HG02798 (cell line): ENCODE results near the gene DELE1.
"Not testable (repeated sequence)": the region's sequence is repeated elsewhere in the genome, so short reads cannot be mapped to it uniquely, and the experiment has no call there.

ENCODE experiments used
- ATAC-seq: cut with Tn5 transposase; IDR thresholded peaks from one replicate; pipeline ENCODE4 v1.9.1; 2021; ENCODE audit warnings: mild to moderate bottlenecking; ENCODE audit not compliant: unreplicated experiment, poor library complexity

Gene DELE1

DNA sequence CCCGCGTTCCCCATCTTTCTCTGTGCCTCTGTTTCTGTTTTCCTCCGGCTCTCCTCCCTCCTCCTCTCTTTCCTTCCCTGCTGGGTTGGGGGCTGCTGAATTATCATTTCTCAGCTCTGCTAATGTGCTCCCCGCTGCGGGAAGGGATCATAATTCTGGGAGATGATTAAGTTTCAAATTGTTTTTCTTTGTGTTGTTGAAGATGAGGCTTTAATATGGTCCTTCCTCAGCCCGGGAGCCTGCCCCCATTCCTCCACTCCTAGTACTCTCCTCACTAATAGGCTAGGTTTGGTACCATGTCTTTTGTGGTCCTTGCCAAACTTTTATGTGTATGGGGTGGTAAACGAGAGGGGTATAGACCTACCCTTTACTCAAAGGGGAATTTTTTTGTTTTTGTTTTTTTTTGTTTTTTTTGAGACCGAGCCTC is 39.8 kb upstream of the DELE1 start:
- no peak for ATAC-seq

DNA sequence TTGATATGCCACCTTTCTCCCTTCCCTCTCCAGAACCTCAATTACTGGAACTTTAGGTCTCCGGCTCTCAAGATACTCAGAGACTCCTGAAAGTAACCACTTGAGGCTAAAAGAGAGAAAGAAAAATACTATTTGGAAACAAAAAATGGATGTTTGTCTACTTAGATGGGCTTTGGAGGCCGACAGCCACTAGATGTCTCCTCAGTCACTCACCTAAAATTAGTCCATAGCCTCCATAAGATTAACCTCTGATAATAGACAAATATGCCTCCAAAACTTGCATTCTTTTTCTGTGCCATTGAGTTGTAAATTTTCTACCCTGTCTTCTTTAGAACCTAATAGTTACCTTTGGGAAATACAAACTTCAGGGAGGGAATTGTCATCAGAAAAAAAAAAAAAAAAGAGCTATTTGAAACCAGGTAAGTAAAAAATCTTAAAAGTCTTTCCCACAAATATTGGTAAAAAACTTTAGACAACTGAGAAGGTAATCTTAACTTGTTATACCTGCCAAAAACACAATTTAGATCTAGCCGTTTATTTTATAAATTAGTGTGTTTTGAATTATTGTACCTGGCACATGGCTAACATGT is 34.3 kb upstream of the DELE1 start:
- no peak for ATAC-seq

DNA sequence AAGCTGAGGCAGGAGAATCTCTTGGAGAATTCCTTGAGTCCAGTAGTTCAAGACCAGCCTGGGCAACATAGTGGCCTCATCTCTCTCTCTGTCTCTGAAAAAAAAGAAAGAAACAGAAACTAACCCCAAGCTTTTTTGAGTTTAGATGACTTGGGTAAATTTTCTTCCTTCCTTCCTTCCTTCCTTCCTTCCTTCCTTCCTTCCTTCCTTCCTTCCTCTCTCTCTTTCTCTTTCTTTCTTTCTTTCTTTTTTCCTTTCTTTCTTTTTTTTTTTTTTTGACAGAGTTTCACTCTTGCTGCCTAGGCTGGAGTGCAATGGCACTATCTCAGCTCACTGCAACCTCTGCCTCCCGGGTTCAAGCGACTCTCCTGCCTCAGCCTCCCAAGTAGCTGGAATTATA is 33.2 kb upstream of the DELE1 start:
- not testable (repeated sequence) for ATAC-seq

DNA sequence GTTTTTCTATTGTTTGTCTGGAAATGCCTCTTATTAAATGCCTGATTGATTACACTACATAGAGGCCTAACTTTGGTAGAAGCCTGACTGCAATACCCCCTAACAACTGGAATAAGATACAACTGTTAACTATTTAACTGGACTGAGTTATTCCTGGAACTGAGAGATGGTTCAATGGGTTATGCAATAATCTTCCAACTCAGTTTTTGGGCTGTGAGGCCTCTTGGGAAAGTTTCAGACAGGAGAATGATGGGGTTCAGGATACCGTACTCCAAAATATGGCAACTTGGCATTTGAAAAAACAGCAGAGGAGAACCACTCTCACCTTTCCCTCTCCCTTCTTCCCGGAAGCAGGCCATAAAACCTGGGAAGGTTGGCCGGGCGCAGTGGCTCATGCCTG is 26.2 kb upstream of the DELE1 start:
- no peak for ATAC-seq

DNA sequence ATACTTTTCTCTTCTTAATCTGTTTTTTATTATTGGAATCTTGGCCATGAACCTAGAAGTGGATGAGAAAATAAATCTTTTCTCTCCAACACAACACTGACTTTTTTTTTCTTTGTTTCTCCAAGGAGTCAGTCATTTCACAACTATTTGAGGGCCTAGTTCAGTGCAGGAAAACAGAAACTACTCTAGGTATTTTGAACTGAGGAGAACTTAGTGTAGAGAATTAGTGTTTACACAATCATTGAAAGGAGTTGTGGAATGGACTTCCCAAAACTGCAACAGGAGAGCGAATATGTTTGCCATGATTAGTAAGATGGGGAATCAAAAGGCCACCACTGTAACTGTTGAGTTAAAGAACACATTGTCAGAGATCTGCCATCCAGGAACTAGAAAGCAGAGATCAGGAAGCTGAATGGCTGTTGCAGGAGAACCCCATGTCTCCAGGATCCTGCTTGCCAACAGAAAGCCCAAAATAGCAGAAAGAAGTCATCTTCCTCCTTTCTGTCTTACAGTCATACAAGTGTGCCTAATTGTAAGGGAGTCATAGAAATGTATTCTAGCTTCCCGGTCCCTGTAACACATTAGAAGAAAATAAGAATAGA is 25.1 kb upstream of the DELE1 start:
- ATAC-seq, result no peak

DNA sequence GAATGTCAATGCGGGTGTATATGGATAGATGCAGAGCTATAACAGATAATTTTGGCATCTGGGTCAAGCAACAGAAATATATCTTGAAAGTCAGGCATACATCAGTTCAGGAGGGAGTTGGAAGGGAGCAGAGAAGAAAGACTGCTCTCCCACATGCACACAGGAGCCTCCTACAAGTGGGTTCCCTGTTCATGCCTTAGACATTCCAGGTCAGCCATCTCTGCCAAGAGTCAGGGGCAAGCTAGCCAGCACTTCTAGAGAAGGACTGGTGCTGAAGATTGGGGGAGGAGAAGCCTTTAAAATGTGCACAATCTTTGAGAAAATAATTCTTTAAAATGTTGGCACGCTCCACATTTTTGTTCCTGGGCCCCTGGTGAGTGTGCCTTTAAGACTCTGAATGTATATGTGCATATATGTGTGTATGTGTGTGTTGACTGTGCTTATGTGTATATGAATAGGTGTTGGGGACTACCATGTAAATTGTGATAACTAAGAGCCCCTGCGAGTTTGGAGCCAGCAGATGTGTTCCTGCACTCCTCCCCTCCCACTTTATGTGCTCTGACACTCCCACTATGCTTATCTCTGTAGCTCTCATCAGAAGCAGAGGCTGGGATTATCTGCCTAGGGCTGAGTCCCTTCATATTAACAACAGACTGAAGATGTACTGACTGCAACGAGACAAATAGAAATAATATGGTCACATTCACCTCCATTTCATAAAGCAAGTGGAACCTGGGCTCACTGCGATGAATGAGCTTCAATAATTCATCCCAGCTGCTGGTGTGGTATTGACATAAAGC is 21.5 kb upstream of the DELE1 start:
- ATAC-seq, result no peak

DNA sequence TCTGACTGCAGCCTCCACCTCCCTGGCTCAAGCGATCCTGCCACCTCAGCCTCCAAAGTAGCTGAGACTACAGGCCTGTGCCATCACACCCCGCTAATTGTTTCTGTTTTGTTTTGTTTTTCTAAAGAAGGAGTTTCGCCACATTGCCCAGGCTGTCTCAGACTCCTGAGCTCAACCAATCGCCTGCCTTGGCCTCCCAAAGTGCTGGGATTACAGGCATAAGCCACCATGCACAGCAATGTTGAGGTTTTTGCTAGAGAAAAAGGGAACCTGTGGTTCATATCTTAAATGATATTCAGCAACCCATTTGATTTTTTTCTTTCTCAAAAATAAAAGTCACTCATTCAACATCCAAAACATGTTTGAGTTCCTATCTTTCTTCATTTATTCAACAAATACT is 20.4 kb upstream of the DELE1 start:
- ATAC-seq, result no peak

DNA sequence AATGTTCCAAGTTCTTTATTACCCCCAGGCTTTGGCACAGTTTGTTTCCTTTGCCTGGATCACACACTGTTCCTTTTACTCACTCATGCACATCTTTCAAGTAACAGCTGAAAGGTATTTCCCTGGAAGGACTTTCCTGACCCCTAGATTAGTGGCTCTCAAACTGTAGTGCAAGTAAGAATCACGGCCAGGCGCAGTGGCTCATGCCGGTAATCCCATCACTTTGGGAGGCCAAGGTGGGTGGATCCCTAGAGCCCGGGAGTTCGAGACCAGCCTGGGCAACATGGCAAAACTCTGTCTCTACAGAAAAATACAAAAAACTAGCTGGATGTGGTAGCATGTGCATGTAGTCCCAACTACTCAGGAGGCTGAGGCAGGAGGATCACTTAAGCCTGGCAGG is 19.1 kb upstream of the DELE1 start:
- no peak for ATAC-seq

DNA sequence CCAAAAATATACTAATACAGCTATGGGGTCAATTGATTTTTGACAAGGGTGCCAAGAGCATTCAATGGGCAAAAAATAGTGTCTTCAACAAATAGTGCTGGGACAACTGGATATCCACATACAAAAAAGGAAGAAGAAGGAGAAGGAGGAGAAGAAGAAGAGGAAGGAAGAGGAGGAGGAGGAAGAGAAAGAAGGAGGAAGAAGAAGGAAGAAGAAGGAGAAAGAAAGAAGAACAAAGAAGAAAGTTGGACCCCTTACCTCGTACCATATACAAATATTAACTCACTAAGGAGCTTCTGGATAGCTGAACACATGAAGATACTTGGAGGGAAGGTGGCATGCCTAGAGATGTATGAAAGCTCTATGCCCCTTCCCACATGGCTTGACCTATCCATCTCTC is 17.2 kb upstream of the DELE1 start:
- no peak for ATAC-seq

DNA sequence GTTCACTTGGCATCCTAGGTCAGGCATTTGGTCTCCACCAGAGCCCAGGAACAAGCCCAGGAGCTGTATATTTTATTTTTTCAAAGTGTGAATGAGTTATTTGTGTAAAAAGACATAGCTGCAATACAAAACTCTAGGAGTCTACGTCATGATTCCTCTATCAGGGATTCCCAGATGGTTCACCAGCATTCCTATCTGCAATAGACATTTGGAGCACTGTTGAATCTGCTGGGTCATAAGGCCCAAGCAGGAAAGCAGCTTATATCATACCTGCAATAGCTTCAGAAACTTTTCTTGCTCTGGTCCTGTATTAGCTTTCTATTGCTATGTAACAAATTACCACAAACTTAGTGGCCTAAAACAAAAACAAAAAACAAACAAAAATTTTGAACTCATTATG is 16.7 kb upstream of the DELE1 start:
- ATAC-seq, result no peak

DNA sequence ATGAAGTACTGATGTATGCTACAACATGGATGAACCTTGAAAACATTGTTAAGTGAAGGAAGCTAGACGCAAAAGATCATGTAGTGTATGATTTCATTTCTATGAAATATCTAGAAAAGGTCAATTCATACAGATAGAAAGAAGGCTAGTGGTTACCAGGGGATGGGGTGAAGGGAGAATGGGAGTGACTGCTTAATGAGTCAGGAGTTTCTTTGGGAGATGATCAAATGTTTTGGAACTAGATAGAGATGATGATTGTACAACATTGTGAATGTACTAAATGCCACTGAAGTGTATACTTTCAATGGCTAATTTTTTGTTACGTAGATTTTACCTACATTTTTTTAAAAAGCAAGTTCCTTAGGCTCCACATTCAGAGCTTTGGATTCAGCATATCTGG is 14.9 kb upstream of the DELE1 start:
- ATAC-seq, result no peak

DNA sequence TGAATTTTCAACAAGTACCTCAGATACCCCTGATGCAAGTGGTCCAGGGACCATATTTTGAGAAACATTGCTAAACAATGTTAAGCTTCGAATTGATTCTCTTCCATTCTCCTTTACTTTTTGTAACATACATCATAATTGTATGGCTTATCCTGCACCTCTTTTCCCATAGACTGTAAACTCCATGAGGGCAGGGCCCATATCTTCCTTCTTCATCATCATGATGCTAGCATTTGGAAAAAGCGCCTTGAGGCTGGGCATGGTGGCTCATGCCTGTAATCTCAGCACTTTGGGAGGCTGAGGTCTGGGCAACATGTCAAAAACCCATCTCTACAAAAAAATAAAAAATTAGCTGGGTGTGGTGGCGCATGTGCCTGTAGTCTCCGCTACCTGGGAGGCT is 14.5 kb upstream of the DELE1 start:
- ATAC-seq, result no peak

DNA sequence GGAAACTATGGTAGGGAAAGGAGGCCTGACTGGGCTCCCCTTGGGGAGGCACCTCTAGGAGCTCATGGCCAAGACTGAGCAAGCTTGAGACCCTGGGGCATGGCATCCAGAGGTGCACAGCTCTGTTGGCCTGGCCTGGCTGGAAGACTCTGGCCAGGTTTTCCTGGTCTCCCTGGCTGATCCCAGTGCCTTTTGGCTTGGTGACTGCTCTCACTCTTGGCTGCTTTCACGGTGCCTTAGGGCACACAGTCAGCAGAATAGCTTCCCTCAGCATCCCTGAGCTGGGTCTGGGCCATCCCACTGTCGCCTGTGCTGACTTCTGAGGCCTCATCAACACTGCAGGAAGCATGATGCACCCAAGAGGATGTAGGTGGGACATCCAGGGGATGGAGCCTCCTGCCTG is 13.4 kb upstream of the DELE1 start:
- ATAC-seq, result no peak

DNA sequence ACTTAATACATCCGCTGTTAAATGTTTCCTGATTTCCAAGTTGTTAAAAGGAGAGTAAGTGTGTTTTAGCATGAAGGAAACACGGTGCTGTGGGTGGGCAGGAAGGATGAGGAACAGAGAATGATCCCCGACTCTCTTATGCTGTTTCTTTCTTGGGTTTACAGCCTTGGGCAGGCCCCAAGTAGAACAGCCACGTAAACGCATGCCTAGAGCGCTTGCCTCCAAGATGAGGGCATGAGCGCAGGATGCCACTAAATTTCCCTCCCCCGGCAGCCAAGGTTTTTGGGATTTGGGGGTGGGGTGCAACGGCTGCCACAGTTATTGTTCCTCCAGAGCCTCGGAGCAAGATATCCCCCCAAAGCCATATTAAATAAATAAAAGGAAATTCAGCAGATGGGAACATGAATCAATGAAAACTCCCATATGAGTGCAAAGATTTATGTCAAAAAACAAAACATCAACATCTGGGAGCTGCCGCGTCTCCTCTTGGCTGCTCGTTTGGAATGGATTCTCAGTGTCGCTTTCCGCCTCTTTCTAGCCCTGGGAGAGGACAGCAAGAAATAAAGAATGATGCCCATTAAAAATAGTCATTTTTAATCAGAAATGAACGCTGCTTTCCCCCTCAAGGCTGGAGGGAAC is 10.0 kb upstream of the DELE1 start:
- ATAC-seq, result no peak

DNA sequence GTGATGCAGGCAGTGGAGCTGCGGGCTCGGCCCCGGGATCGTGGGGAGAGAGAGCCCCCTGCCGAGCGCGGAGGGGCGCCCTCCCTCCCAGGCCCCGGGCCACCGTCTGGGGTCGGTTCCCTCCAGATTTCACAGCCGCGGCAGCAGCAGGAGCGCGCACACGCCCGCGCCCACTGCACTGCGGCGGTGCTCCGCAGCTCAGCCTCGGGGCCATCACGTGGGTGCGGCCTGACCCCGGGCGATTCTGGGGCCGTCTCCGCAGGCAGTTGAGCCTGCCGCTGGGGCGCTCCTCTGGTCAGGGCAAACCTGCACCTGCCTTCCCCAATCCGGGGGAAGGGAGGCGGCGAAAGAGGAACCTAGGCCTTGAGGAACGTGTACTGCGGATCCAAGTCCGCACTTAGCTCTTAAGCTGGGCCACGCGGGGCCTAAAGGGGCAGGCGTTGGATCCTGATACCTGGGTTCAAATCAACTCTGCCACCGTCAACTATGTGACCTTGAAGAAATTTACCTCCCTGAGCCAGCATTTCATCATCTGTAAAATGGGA is 9.4 kb upstream of the DELE1 start:
- peak; percentile 81 for ATAC-seq

DNA sequence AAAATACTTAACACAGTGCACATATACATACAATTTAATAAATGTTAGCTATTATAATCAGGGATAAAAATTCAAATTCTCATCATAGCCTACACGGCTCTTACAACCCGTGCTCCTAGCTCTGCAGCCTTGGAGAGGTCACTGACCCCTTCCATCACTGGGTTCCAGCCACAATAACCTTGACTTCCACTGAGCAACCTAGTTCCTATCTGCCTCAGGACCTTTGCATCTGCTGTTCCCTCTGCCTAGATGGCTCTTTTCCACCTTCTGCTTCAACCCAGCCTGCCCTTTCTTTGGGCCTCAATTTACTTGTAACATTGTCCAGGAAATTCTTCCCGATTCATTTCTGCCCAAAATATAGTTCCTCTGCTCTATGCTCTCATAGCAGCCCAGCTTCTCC is 8.9 kb upstream of the DELE1 start:
- no peak for ATAC-seq

DNA sequence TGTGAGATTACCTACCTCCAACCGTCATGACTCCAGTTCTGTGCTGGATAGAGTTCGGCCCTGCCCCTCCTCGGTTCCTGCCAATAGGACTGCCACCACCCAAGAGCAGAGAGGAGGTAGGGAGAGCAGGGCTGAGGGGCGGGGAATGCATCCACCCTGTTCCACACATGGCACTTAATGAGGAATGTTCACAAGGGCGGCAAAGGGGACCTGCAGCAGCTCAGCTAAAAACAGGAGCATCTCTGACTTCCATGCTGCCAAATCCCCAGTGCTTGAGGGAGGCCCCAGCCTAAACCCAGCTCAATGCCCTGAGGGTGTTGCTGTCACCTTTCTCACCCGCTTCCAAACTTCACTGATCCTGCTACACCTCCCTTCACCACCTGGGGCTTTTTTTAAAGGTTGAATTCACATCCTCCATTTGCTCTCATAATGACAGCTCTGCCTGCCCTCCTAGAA is 7.8 kb upstream of the DELE1 start:
- no peak for ATAC-seq

DNA sequence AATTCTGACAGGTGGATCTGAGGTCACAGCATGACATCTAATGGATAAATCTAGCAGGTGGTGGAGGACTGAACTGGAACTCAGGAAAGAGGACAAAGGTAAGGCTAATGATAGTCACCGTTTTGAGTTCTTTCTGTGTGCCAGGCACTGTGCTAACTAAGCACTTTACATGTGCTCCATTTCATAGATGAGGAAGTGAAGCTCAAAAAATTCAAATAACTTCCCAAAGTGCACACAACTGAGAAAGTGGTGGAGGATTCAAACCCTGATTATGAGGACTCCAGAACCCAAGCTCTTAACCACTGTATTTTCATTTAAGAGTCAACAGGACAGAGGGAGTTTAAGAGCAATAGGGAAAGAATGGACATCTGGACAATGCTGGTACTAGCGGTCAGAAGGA is 7.1 kb upstream of the DELE1 start:
- no peak for ATAC-seq

DNA sequence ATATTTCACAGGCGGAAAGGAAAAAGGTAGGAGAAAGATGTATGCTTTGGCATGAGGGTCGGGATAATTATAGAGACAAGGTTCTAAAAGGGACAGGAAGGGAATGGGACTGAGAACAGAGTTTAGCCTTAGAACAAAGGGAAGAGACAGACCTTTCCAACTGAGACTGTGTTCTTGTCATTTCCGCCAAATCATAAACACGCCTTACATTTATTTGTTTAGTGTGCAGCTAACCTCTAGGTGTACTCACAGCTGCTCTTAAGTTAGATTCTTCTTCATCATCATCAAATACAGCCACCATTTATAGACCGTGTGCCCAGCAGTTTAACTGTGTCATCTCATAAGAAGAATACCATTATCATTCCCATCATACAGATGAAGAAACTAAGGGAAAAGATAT is 5.9 kb upstream of the DELE1 start:
- ATAC-seq, result no peak

DNA sequence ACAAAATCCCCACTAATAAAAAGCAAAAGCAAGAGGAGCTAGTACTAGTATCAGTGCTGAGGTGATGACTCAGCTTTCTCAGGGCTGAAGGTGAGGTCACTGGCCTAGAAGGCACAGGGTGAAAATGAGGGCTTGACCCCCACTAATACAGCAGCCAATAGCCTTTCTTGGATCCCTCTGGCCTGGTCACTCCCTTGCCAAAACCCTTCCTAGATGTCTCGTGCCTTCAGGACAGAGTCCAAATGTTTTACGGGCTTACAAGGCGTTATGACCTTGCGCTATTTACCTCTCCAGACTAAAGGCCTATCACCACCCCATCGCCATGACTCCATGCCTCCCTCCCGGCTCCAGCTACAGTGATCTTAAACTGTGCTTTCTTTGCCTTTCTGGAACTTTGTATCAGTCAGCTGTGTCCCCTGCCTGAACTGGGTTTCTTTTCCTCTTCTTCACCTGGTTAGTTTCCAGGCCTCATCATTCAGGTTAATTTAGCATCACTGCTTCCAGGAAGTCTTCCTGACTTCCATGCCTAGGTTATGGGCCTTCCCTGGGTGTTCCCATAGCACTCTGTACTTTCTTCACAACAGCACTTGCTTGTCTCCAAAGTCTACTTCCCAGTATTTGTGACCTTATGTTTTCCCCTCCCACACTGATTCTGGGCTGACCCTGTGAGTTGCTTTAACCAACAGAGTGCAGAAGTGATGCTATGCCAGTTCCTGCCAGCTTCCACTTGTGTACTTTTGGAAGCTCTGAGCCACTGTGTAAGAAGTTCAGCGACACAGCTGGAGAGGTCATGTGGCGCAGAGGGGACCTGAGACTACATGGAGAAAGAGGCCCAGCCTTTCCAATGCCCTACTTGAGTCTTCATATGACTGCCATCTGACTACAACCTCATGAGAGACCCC is 4.2 kb upstream of the DELE1 start:
- no peak for ATAC-seq
